HCT116 (cell line): ENCODE measurements around the gene RASL11B. TPM values are rescaled to one million over a fixed set of nuclear protein-coding genes. Genes with fewer than 3 reads are reported as not detected.

Experiments used
- ATAC-seq: fragments of 200-7000 bp; cut with Tn5 transposase; 2 replicates; pipeline ENCODE4 v1.9.1; 2020; ENCODE audit warnings: mild to moderate bottlenecking, moderate library complexity
- BruUV-seq: library from RNA; stranded (reverse); fragments of 400-500 nt; replicated peaks from 2 replicates; lab custom pipeline; 2021; lab: Mats Ljungman, UMichigan
- CTCF ChIA-PET: fragments of 300-600 bp; sonication (Branson Sonifier 250); formaldehyde crosslinking; loops from one replicate; lab custom pipeline; 2021; ENCODE audit warnings: antibody characterized with exemption; lab: Charles Lee
- POLR2A ChIA-PET: fragments of 300-600, 350-600 bp; sonication (Branson Sonifier 250); formaldehyde crosslinking; loops from one replicate; lab custom pipeline; 2021; ENCODE audit warnings: antibody characterized with exemption; lab: Charles Lee
- RAD21 ChIA-PET, 2 experiments: fragments of 300-600 bp; sonication (Branson Sonifier 250); formaldehyde crosslinking; loops; one replicate each; lab custom pipeline; 2023; ENCODE audit warnings: low total read pairs in 2 of 2; ENCODE audit not compliant: uncharacterized antibody in 2 of 2, unreplicated experiment in 2 of 2, low non-redundant PET in 1 of 2; lab: Charles Lee
- DNase-seq: peaks from one replicate; pipeline ENCODE4 v3.0.0-alpha.2; 2010; ENCODE audit warnings: low read depth, low spot score
- H2AFZ ChIP-seq: fragments of 200-600 bp; shearing (Covaris generic), sonication (generic); 2 replicates; pipeline ENCODE4 v1.6.1; 2017; ENCODE audit warnings: low read depth, mixed run types, mixed read lengths, antibody characterized with exemption, low read length; ENCODE audit not compliant: poor library complexity, severe bottlenecking
- H3K27ac ChIP-seq: 2 replicates; pipeline ENCODE4 v1.5.1; 2012; ENCODE audit warnings: low read depth, low read length
- H3K27me3 ChIP-seq: fragments of 200-600 bp; sonication (generic); 2 replicates; pipeline ENCODE4 v1.6.1; 2016; ENCODE audit warnings: mixed run types, low read length, mixed read lengths; ENCODE audit not compliant: insufficient read depth
- H3K36me3 ChIP-seq, 2 experiments: fragments of 200-500 bp in 1 of 2; fragments of 200-600 bp in 1 of 2; sonication (Bioruptor generic) in 1 of 2; sonication (generic) in 1 of 2; 2 replicates each; pipeline versions ENCODE4 v1.5.1 to v1.6.1; 2014 to 2016; ENCODE audit warnings: low read length in 2 of 2, inconsistent platforms in 1 of 2, mixed read lengths in 1 of 2, mixed run types in 1 of 2; ENCODE audit not compliant: insufficient read depth in 2 of 2, control insufficient read depth in 1 of 2
- H3K4me1 ChIP-seq, 2 experiments: fragments of 200-600 bp in 1 of 2; sonication (generic) in 1 of 2; 2 replicates each; pipeline versions ENCODE4 v1.5.1 to v1.6.1; 2012 to 2017; ENCODE audit warnings: low read length in 2 of 2, inconsistent platforms in 1 of 2, mild to moderate bottlenecking in 1 of 2, mixed read lengths in 1 of 2, mixed run types in 1 of 2, moderate library complexity in 1 of 2; ENCODE audit not compliant: insufficient read depth in 2 of 2, control insufficient read depth in 1 of 2
- H3K4me2 ChIP-seq: fragments of 200-600 bp; sonication (generic); 2 replicates; pipeline ENCODE4 v1.6.1; 2017; ENCODE audit warnings: mixed run types, low read length, mixed read lengths
- H3K4me3 ChIP-seq, 2 experiments: fragments of 200-600 bp in 1 of 2; sonication (generic) in 1 of 2; replicated peaks in 1 of 2; 2 replicates each; pipeline ENCODE4 v1.5.1; 2011 to 2016; ENCODE audit warnings: low read length in 2 of 2, control low read depth in 1 of 2, low read depth in 1 of 2, mild to moderate bottlenecking in 1 of 2, mixed read lengths in 1 of 2, mixed run types in 1 of 2
- H3K79me2 ChIP-seq: fragments of 200-600 bp; sonication (generic); 2 replicates; pipeline ENCODE4 v1.6.1; 2017; ENCODE audit warnings: mild to moderate bottlenecking, mixed run types, low read length, moderate library complexity, mixed read lengths; ENCODE audit not compliant: insufficient read depth
- H3K9ac ChIP-seq: fragments of 200-600 bp; sonication (generic); 2 replicates; pipeline ENCODE4 v1.6.1; 2016; ENCODE audit warnings: low read length, mixed read lengths
- H3K9me2 ChIP-seq: fragments of 200-600 bp; sonication (generic), shearing (Covaris generic); 2 replicates; pipeline ENCODE4 v1.6.1; 2017; ENCODE audit warnings: mixed run types, mild to moderate bottlenecking, moderate library complexity; ENCODE audit not compliant: insufficient read depth
- H3K9me3 ChIP-seq, 2 experiments: fragments of 200-500 bp in 1 of 2; fragments of 200-600 bp in 1 of 2; sonication (Bioruptor generic) in 1 of 2; sonication (generic) in 1 of 2; 2 replicates each; pipeline ENCODE4 v1.6.1; 2014 to 2017; ENCODE audit warnings: low read length in 2 of 2, mixed read lengths in 2 of 2, inconsistent platforms in 1 of 2, low read depth in 1 of 2, mild to moderate bottlenecking in 1 of 2, mixed run types in 1 of 2, moderate library complexity in 1 of 2; ENCODE audit not compliant: control insufficient read depth in 1 of 2, insufficient read depth in 1 of 2
- H4K20me1 ChIP-seq: fragments of 200-600 bp; sonication (generic), shearing (Covaris generic); 2 replicates; pipeline ENCODE4 v1.6.1; 2017; ENCODE audit warnings: mixed run types, mild to moderate bottlenecking, moderate library complexity; ENCODE audit not compliant: insufficient read depth
- CBX3 ChIP-seq: IDR thresholded peaks from 2 replicates; pipeline ENCODE4 v1.6.1; 2012; ENCODE audit warnings: low read depth
- CEBPB ChIP-seq: IDR thresholded peaks from 2 replicates; pipeline ENCODE4 v1.6.1; 2012; ENCODE audit warnings: low read depth
- CTCF ChIP-seq, 3 experiments: fragments of 200-600 bp in 1 of 3; sonication (generic) in 1 of 3; IDR thresholded peaks in 2 of 3; conservative IDR thresholded peaks in 1 of 3; 2 replicates each; pipeline ENCODE4 v1.5.1; 2012 to 2017; ENCODE audit warnings: low read depth in 2 of 3, low read length in 2 of 3, antibody characterized with exemption in 1 of 3, borderline replicate concordance in 1 of 3, control low read depth in 1 of 3, mild to moderate bottlenecking in 1 of 3, mixed read lengths in 1 of 3, mixed run types in 1 of 3, moderate library complexity in 1 of 3; ENCODE audit not compliant: insufficient read depth in 1 of 3
- EGR1 ChIP-seq: IDR thresholded peaks from 2 replicates; pipeline ENCODE4 v1.6.1; 2012; ENCODE audit warnings: low read depth
- ELF1 ChIP-seq: IDR thresholded peaks from 2 replicates; pipeline ENCODE4 v1.6.1; 2012; ENCODE audit warnings: low read depth, borderline replicate concordance
- EZH2 ChIP-seq: fragments of 200-600 bp; sonication (generic); IDR thresholded peaks from 2 replicates; pipeline ENCODE4 v1.6.1; 2017; ENCODE audit warnings: antibody characterized with exemption, mixed run types
- EZH2phosphoT487 ChIP-seq: fragments of 200-600 bp; IDR thresholded peaks from 2 replicates; pipeline ENCODE4 v1.6.1; 2018; ENCODE audit warnings: antibody characterized with exemption, borderline replicate concordance
- MAX ChIP-seq: IDR thresholded peaks from 2 replicates; pipeline ENCODE4 v1.6.1; 2012
- POLR2A ChIP-seq: IDR thresholded peaks from 2 replicates; pipeline ENCODE4 v1.7.0; 2011; ENCODE audit warnings: borderline replicate concordance; ENCODE audit not compliant: insufficient read depth, insufficient read length; ENCODE audit errors: extremely low read depth
- POLR2AphosphoS5 ChIP-seq: IDR thresholded peaks from 2 replicates; pipeline ENCODE4 v1.6.1; 2011; ENCODE audit warnings: mild to moderate bottlenecking, low read depth, low read length, moderate library complexity
- REST ChIP-seq: IDR thresholded peaks from 2 replicates; pipeline ENCODE4 v1.6.1; 2012; ENCODE audit warnings: low read depth
- SIN3A ChIP-seq: IDR thresholded peaks from 2 replicates; pipeline ENCODE4 v1.6.1; 2012; ENCODE audit warnings: low read depth
- SP1 ChIP-seq: IDR thresholded peaks from 2 replicates; pipeline ENCODE4 v1.6.1; 2012; ENCODE audit warnings: low read depth
- ZBTB33 ChIP-seq: IDR thresholded peaks from 2 replicates; pipeline ENCODE4 v1.6.1; 2011; ENCODE audit warnings: mild to moderate bottlenecking, low read length, moderate library complexity; ENCODE audit not compliant: insufficient replicate concordance; ENCODE audit errors: extremely low read depth
- ZFX ChIP-seq: fragments of 450-650 bp; IDR thresholded peaks from 2 replicates; pipeline ENCODE4 v1.6.1; 2017
- ZNF274 ChIP-seq: fragments of 200-500 bp; sonication (Bioruptor generic); IDR thresholded peaks from 2 replicates; pipeline ENCODE4 v1.6.1; 2014; ENCODE audit warnings: mild to moderate bottlenecking, low read depth, low read length, inconsistent platforms
- intact Hi-C: fragments of 100-400 bp; cut with micrococcal nuclease; formaldehyde crosslinking; loops from 2 replicates; pipeline ENCODE4 v1.10.0; 2022
- total RNA-seq: library from RNA; stranded (reverse); gene quantifications from one replicate; pipeline ENCODE4 v1.2.1, GENCODE V29; 2021; ENCODE audit not compliant: unreplicated experiment

Gene RASL11B
- total RNA-seq, 1 experiment from 2014 or later: 0.34 TPM

DNA sequence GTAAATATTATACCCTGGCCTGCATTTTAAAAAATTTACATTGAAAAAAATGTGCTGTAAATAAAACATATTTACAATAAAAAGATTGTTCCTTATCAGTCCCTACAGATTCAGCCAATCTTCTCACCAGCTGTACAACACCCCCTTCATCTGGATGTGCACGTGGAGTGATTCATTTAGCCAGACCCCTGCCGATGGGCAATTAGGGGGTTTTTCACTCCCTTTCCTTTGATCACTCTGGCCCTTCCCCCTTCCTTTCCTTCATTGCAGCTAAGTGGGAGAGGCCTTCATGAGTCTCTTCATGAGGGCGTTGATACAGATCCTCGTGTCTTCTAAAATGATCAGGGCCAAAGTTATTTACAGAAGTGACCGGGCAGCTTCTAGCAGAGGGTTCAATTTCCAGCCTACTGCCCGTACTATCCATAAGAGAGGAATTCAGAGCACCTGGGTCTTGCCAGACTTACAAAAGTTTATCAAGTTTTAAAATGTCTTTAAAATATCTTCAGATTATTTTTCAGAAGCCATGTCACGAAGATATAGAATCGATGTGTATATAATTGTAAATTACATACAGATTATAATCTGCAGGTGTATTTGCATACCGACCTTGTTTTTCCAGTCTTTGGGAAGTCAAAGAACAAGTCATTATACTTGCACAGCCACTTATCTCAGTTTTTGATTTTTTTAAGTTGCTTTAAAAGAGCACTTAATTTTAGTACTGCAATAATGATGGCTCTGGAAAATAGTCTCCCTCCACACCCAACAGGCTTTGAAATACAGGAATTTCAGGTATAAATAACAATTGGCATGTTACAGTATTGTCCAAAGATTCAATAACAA, 21.4 kb upstream of the RASL11B start:
- Histone ChIP-seq H3K4me2 (no peak overlapping the region), H3K9me3 (no peaks in the 10 kb centered on the region), H3K4me3 (no peak overlapping the region), H3K36me3 (no peaks in the 10 kb centered on the region), H3K27me3 (no peaks in the 10 kb centered on the region), H3K9me2 (no peaks in the 10 kb centered on the region), H2AFZ (no peak overlapping the region), H3K9ac (no peak overlapping the region), H4K20me1 (no peaks in the 10 kb centered on the region), H3K4me1 (peaks cover 6 to 14% of the 10 kb centered on the region in 2 experiments; a peak in 2 of 4 replicates), H3K79me2 (no peaks in the 10 kb centered on the region), H3K27ac (no peak overlapping the region)
- RAD21 ChIA-PET: no interaction called here
- DNase-seq: no peak
- intact Hi-C loops: no loop called here
- no TSS peak for BruUV-seq
- POLR2A ChIA-PET: no interaction called here
- TF ChIP-seq EZH2phosphoT487: no peak
- TF ChIP-seq CEBPB: no peak
- no peak for TF ChIP-seq ZNF274
- no peak for TF ChIP-seq MAX
- TF ChIP-seq POLR2AphosphoS5: no peak
- TF ChIP-seq CBX3: no peak
- TF ChIP-seq ZFX: no peak
- no peak for TF ChIP-seq REST
- no peak for TF ChIP-seq EGR1
- no peak for TF ChIP-seq ZBTB33
- no peak for TF ChIP-seq CTCF (IDR thresholded peaks at IDR 0.05 in 2 of 3, conservative IDR thresholded peaks at IDR 0.05 in 1 of 3; ENCODE audit: borderline replicate concordance in 1 of 3, insufficient read depth in 1 of 3, low read depth in 2 of 3, low read length in 2 of 3)
- no peak for TF ChIP-seq POLR2A
- no peak for TF ChIP-seq EZH2
- TF ChIP-seq ELF1: no peak
- TF ChIP-seq SP1: no peak
- TF ChIP-seq SIN3A: no peak
- CTCF ChIA-PET: no interaction called here
- ATAC-seq: no peak
